Sigmoid colon (tissue), 4 donors: ENCODE data around the gene TSC22D1.

Source experiments
- EP300 ChIP-seq, 4 donors: sonication (generic); formaldehyde crosslinking; IDR thresholded peaks; one replicate each; pipeline ENCODE4 v1.6.1; 2017; ENCODE audit warnings: antibody characterized with exemption in 4 of 4
- POLR2A ChIP-seq, 2 donors: fragments of 450-650 bp; IDR thresholded peaks; one replicate each; pipeline ENCODE4 v1.6.1; 2016; ENCODE audit warnings: antibody characterized with exemption in 2 of 2, mild to moderate bottlenecking in 2 of 2, moderate library complexity in 2 of 2
- POLR2AphosphoS5 ChIP-seq, 4 donors: sonication (generic); formaldehyde crosslinking; IDR thresholded peaks; one replicate each; pipeline ENCODE4 v1.6.1; 2017; ENCODE audit warnings: antibody characterized with exemption in 4 of 4
- TF ChIP-seq, protein P1 (sequence below), 4 experiments: fragments of 450-650 bp in 3 of 4; fragments of 200-600 bp in 1 of 4; IDR thresholded peaks; one replicate each; pipeline ENCODE4 v1.5.1; 2016 to 2019; ENCODE audit warnings: antibody characterized with exemption in 4 of 4, mild to moderate bottlenecking in 3 of 4, moderate library complexity in 2 of 4

DNA sequence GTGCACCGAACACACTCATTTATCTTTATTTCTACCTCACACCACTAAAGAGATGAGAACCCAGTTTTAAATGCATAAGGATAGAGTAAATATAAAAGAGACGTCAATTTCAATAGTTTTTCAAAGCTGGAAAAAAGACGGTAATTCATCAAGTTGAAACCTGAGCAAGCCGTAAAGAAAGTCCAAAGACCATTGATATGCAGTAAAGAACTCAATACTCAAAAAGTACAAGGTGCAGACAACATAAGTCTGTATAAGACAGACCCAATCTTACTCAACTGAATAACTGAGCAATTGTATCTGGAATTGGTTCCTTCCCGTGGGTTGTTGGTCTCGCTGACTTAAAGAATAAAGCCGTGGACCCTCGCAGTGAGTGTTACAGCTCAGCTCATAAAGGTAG, 120.4 kb downstream of the TSC22D1 start:
- TF ChIP-seq POLR2A (IDR thresholded peaks at IDR 0.05), result no peak
- TF ChIP-seq, protein P1, sequence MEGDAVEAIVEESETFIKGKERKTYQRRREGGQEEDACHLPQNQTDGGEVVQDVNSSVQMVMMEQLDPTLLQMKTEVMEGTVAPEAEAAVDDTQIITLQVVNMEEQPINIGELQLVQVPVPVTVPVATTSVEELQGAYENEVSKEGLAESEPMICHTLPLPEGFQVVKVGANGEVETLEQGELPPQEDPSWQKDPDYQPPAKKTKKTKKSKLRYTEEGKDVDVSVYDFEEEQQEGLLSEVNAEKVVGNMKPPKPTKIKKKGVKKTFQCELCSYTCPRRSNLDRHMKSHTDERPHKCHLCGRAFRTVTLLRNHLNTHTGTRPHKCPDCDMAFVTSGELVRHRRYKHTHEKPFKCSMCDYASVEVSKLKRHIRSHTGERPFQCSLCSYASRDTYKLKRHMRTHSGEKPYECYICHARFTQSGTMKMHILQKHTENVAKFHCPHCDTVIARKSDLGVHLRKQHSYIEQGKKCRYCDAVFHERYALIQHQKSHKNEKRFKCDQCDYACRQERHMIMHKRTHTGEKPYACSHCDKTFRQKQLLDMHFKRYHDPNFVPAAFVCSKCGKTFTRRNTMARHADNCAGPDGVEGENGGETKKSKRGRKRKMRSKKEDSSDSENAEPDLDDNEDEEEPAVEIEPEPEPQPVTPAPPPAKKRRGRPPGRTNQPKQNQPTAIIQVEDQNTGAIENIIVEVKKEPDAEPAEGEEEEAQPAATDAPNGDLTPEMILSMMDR (IDR thresholded peaks at IDR 0.05), result no peak
- no peak for TF ChIP-seq EP300 (IDR thresholded peaks at IDR 0.05)
- no peak for TF ChIP-seq POLR2AphosphoS5 (IDR thresholded peaks at IDR 0.05)
